Mucosa of gallbladder (tissue), 1 donor: Measurements from ENCODE around the gene LYPD4. TPM values are rescaled to one million over a fixed set of nuclear protein-coding genes. Genes with fewer than 3 reads are reported as not detected.

ENCODE experiments used
- DNase-seq: peaks from one replicate; pipeline ENCODE4 v3.0.0-alpha.2; 2020; ENCODE audit warnings: low spot score
- total RNA-seq: library from RNA; stranded (reverse); gene quantifications from one replicate; pipeline ENCODE4 v1.2.1, GENCODE V29; 2021
- donor health status: DM: no; HTN: no; CAD: no.

LYPD4 gene, protein sequence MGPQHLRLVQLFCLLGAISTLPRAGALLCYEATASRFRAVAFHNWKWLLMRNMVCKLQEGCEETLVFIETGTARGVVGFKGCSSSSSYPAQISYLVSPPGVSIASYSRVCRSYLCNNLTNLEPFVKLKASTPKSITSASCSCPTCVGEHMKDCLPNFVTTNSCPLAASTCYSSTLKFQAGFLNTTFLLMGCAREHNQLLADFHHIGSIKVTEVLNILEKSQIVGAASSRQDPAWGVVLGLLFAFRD
- total RNA-seq: not detected

DNA sequence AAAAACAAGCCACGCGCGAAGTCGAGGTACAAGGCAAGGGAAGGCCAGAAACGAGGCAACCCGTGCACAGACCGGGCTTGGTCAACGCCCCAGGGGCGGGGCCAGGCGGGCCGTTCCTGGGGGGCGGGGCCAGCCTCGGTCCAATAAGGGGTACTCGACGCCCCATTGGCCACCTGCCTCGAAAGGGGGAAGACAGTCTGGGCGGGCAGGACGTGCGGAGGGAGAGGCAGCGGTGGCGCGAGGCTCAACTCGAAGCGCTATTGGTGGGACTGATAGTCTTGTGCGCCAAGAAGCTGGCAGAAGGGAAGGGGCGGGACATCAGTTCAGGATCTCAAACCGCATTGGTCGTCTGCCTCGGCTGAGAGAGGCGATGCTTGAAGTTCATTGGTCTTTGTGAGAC is at the start of gene LYPD4:
LYPD4 (minus strand) TSS at position 83 of the 400 bp plus-strand sequence. CDS start 5,398 bp downstream, outside the sequence.
- no peak for DNase-seq

GRCh38 chr19:41893899-41894298 is 49.4 kb upstream of the LYPD4 start:
- DNase-seq: no peak

DNA sequence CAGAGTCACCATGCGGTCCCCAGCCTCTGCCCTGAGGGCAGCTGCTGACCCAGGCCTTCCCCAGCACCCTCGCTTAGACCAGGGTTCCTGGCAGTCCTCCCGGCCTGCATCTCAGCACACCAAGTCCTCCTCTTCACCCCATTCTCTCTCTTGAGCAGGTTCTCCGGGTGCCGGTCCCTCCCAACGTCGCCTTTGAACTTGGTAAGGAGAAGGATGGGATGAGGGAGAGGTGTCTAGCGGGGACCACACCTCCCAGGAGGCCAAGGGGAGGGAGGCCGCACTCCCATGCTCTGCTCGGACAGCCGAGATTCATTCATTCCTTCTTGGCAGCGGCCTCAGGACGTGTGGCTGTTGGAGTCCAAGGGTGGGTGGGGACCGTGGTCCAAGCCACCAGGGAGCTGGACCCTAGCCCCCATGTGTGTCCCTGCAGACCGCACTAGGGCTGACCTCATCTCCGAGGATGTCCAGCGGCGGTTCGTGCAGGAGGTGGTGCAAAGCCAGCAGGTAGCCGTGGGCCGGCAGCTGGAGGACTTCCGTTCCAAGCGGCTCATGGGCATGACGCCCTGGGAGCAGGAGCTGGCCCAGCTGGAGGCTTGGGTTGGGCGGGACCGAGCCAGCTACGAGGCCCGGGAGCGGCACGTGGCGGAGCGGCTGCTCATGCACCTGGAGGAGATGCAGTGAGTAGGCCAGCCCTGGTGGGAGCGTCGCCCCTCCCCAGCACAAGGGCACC is 47.9 kb upstream of the LYPD4 start:
- DNase-seq: no peak

GRCh38 chr19:41890936-41891335 is 46.5 kb upstream of the LYPD4 start:
- DNase-seq: no peak

DNA sequence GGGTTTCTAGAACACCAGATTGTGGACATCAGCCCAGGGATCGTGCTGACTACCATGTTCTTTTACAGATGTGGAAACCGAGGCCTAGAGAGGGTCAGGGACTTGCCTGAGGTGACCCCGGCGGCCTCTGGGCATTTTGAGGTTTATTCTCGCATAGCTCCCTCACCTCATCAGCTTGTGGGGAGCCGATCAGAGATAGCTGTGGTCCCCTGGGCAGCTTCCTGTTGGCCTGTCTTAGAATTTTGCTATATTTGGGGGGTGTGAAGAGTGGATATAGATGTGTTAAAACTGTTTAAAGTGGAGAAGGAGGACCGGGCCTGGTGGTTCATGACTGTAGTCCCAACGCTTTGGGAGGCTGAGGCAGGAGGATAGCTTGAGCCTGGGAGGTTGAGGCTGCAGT is 45.4 kb upstream of the LYPD4 start:
- no peak for DNase-seq

DNA sequence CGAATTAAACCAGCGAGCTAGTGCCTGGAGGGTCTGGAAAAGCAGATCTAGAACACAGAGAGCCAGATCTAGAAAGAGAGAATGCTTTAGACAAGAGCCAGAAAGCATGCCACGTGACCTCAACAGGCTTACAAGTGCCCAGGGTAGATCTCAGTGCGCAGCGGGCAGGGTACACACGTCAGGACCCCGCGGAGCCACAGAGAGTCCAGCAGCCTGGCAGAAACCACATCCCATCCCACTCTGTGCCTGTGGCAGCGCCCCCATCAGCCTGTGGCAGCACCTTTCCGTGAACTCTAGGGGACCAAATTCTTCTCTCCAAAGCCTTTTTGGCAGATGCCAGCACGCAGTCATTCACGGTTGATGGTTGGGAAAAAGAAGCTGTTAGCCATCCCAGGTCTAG is 44.4 kb upstream of the LYPD4 start:
- no peak for DNase-seq

GRCh38 chr19:41887711-41888382 is 43.4 kb upstream of the LYPD4 start:
- DNase-seq: peak; percentile 60

- peak; percentile 29 for DNase-seq
These were observed 42.6 kb upstream of the LYPD4 start for GRCh38 chr19:41886761-41887710.

- peak; percentile 96 for DNase-seq
These were observed 39.6 kb upstream of the LYPD4 start for GRCh38 chr19:41883821-41884733.

GRCh38 chr19:41883463-41883820 is 39.0 kb upstream of the LYPD4 start:
- no peak for DNase-seq

GRCh38 chr19:41882568-41883462 is 38.3 kb upstream of the LYPD4 start, which contains the start of gene ARHGEF1:
Gene ARHGEF1, plus strand, starts transcription at chr19:41883184. Its CDS starts 4,899 bp downstream, at chr19:41888083.
- DNase-seq: no peak

DNA sequence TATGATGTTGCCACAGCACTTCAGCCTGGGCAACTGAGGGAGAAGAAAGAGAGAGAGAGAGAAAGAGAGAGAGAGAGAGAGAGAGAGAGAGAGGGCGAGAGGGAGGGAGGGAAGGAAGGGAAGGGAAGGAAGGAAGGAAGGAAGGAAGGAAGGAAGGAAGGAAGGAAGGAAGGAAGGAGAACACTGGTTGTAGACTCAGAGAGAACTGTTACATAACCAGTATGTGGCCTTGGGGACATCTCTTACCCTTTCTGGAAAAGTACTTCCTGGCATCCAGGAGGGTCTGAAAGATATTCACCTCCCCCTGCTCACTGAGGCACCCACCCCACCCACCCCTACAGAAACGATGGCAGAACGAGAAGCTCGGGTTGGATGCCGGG is 35.8 kb upstream of the LYPD4 start:
- no peak for DNase-seq

DNA sequence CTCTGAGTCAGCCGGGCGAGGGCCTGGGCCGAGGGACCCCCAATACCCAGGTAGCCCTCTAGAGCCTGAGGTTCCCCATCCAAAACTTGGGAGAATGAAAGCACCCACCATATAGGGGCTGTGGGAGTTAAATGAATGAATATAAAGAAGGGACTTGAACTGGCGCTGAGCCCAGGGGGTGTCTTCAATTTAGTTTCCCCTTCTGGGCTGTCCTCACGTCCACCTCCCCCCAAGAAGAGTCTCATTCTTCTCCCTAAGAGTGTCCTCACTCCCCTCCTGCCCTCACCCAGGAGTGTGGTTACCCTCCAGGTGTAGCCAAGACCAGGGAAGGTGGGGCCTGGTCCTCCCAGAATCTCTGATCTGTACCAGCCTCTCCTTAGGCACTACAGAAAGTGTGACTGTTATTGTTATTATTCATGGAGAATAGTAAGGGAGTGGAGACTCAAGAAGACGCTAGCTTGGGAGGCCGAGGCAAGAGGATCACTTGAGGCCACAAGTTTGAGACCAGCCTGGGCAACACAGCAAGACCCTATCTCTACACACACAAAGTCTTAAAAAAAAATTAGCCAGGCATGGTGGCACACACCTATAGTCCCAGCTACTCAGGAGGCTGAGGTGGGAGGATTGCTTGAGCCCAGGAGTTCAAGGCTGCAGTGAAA is 35.3 kb upstream of the LYPD4 start:
- DNase-seq: no peak

DNA sequence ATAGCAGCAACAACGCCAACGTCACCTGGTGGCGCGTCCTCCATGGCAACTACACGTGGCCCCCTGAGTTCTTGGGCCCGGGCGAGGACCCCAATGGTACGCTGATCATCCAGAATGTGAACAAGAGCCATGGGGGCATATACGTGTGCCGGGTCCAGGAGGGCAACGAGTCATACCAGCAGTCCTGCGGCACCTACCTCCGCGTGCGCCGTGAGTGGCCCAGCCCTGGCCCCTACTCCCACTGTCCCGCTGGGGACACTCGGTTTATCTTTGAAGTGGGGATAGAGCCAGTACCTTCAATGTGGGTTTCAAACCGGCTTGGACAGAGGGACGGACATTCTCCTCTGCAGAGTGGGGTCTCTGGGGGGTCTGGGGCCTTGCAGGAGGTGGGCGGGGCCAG is 34.6 kb upstream of the LYPD4 start:
- DNase-seq: no peak

GRCh38 chr19:41877916-41878905 is 33.7 kb upstream of the LYPD4 start:
- DNase-seq: no peak

GRCh38 chr19:41876847-41877832 is 32.7 kb upstream of the LYPD4 start, which contains the start of gene CD79A:
Gene CD79A, plus strand, starts transcription at chr19:41877279. Its CDS starts 26 bp downstream, at chr19:41877305.
- DNase-seq: no peak
